ENCODE measurements around the gene KCTD16.

Gene KCTD16

DNA sequence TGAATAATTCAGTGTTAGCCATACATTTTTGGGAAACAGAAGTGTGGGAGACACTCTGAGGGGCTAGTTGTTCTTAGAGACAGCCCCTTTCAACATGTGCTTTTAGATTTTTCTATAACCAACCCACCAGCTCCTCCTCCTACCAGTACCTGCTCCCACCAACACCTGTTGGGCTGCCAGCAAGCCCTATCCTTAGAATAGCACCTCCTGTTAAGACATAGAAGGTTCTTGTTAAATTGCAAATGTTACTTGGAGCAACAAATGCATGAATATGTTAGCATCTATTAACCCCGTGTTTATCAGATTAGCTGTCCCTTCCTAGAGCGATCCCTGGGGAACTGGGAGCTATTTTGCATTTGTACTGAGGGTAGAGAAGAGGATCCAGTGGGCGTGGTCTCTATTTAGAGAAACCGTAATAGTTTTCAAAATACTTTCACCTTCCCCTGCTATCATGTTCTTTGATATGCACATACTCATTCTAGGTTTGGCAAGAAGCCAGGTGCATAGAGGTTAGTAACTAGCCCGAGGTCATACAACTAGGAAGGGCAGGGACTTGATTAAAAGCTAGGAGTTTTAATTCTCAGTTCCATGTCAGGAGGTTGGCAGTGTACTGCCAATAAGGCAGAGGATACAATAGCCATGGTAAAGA, 334.4 kb downstream of the KCTD16 start:
- Mint-ChIP-seq H3K9me3 (peaks cover 9% of the 10 kb centered on the region), H3K4me1 (peaks cover 7% of the 10 kb centered on the region), H3K27ac (peak overlapping the region; percentile 46), H3K36me3 (ENCODE audit: low read depth) (no peaks in the 10 kb centered on the region), H3K4me3 (no peak overlapping the region), H3K27me3 (ENCODE audit: low read depth, poor library complexity) (no peaks in the 10 kb centered on the region)
- no peak for DNase-seq
- TF ChIP-seq, protein P1, sequence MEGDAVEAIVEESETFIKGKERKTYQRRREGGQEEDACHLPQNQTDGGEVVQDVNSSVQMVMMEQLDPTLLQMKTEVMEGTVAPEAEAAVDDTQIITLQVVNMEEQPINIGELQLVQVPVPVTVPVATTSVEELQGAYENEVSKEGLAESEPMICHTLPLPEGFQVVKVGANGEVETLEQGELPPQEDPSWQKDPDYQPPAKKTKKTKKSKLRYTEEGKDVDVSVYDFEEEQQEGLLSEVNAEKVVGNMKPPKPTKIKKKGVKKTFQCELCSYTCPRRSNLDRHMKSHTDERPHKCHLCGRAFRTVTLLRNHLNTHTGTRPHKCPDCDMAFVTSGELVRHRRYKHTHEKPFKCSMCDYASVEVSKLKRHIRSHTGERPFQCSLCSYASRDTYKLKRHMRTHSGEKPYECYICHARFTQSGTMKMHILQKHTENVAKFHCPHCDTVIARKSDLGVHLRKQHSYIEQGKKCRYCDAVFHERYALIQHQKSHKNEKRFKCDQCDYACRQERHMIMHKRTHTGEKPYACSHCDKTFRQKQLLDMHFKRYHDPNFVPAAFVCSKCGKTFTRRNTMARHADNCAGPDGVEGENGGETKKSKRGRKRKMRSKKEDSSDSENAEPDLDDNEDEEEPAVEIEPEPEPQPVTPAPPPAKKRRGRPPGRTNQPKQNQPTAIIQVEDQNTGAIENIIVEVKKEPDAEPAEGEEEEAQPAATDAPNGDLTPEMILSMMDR (IDR thresholded peaks at IDR 0.05), result no peak

- TF ChIP-seq, protein P1 (IDR thresholded peaks at IDR 0.05), result no peak
- no peaks in the 10 kb centered on the region for H3K27me3 Mint-ChIP-seq (ENCODE audit: low read depth, poor library complexity)
These were observed 340.3 kb downstream of the KCTD16 start for GRCh38 chr5:144510845-144511579.

GRCh38 chr5:144511580-144512072, 341.0 kb downstream of the KCTD16 start:
- Mint-ChIP-seq H3K27ac (no peak overlapping the region), H3K4me3 (no peak overlapping the region), H3K36me3 (ENCODE audit: low read depth) (no peaks in the 10 kb centered on the region), H3K9me3 (peaks cover 26% of the 10 kb centered on the region), H3K4me1 (peaks cover 9% of the 10 kb centered on the region), H3K27me3 (ENCODE audit: low read depth, poor library complexity) (no peaks in the 10 kb centered on the region)
- TF ChIP-seq, protein P1 (IDR thresholded peaks at IDR 0.05), result no peak
- DNase-seq, result no peak

More at GRCh38 chr5:144510845-144511579, 340.3 kb downstream of the KCTD16 start:
- Mint-ChIP-seq H3K9me3 (peaks cover 26% of the 10 kb centered on the region), H3K27ac (no peak overlapping the region), H3K36me3 (ENCODE audit: low read depth) (no peaks in the 10 kb centered on the region), H3K4me1 (peaks cover 9% of the 10 kb centered on the region), H3K4me3 (no peak overlapping the region)
- no peak for DNase-seq

- Mint-ChIP-seq H3K4me1 (no peaks in the 10 kb centered on the region), H3K4me3 (no peak overlapping the region), H3K27ac (no peak overlapping the region), H3K36me3 (ENCODE audit: low read depth) (no peaks in the 10 kb centered on the region), H3K9me3 (peaks cover 5% of the 10 kb centered on the region), H3K27me3 (ENCODE audit: low read depth, poor library complexity) (no peaks in the 10 kb centered on the region)
- DNase-seq, result no peak
- TF ChIP-seq, protein P1 (IDR thresholded peaks at IDR 0.05), result no peak
These were observed 352.0 kb downstream of the KCTD16 start for GRCh38 chr5:144522698-144523097.

GRCh38 chr5:144525000-144525399, 354.3 kb downstream of the KCTD16 start:
- no peak for DNase-seq
- Mint-ChIP-seq H3K9me3 (peaks cover 9% of the 10 kb centered on the region), H3K4me3 (no peak overlapping the region), H3K27ac (no peak overlapping the region), H3K4me1 (no peaks in the 10 kb centered on the region), H3K27me3 (ENCODE audit: low read depth, poor library complexity) (no peaks in the 10 kb centered on the region), H3K36me3 (ENCODE audit: low read depth) (no peaks in the 10 kb centered on the region)
- TF ChIP-seq, protein P1 (IDR thresholded peaks at IDR 0.05), result no peak

Measured in nephron progenitor cell (in vitro differentiated cells).